ENCODE results near the gene FILIP1L.

Gene FILIP1L

DNA sequence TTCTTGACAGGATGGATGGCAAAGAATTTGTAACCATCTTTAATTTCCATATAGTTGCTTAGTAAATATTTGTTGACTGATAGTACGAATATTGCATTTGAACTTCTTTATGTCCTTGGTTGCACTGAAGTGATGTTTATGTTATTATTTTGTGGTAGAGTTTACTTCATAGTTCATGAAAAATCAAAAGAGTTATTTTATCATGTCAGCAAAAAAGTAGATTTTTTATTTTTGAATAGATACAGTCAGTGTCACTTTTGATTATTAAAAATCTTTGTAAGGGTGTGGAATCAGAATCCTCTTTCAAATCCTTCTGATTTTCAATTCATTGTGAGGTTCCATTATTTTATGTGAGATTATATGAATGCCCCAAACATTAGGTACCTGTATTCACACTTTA is 35.0 kb downstream of the FILIP1L start:
- no CpG with 5 or more reads among the region's 1 CpG for WGBS (ENCODE audit: insufficient coverage)
- CTCF ChIA-PET, result no interaction called here
- Histone ChIP-seq H3K4me3 (ENCODE audit: control insufficient read depth in 1 of 7, extremely low read depth in 1 of 7, insufficient read depth in 4 of 7, low read depth in 2 of 7, low read length in 6 of 7) (no peak overlapping the region), H3K27me3 (replicated peaks in 2 of 5; ENCODE audit: control insufficient read depth in 4 of 5, insufficient read depth in 5 of 5, low read length in 4 of 5) (no peaks in the 10 kb centered on the region), H3K4me1 (ENCODE audit: control extremely low read depth in 1 of 4, control insufficient read depth in 4 of 4, insufficient read depth in 4 of 4, low read length in 3 of 4) (peaks cover under 1 to 46% (median 3%) of the 10 kb centered on the region in 4 experiments), H3K9me3 (ENCODE audit: control extremely low read depth in 1 of 5, control insufficient read depth in 4 of 5, insufficient read depth in 2 of 5, low read depth in 1 of 5, low read length in 4 of 5) (no peaks in the 10 kb centered on the region), H3K36me3 (ENCODE audit: control insufficient read depth in 4 of 4, insufficient read depth in 4 of 4, low read length in 3 of 4) (peaks cover 0 to 3% (median 0%) of the 10 kb centered on the region in 4 experiments), H3K27ac (ENCODE audit: insufficient read depth in 1 of 2, low read depth in 1 of 2, low read length in 2 of 2, poor library complexity in 1 of 2, severe bottlenecking in 2 of 2) (no peak overlapping the region)
- POLR2A ChIA-PET, result interaction anchor here (0.9 kb wide), 1 partner anchor 15 kb away, joined by 3 read pairs; no protein-coding TSS in a partner anchor
- DNase-seq, result no peak

DNA sequence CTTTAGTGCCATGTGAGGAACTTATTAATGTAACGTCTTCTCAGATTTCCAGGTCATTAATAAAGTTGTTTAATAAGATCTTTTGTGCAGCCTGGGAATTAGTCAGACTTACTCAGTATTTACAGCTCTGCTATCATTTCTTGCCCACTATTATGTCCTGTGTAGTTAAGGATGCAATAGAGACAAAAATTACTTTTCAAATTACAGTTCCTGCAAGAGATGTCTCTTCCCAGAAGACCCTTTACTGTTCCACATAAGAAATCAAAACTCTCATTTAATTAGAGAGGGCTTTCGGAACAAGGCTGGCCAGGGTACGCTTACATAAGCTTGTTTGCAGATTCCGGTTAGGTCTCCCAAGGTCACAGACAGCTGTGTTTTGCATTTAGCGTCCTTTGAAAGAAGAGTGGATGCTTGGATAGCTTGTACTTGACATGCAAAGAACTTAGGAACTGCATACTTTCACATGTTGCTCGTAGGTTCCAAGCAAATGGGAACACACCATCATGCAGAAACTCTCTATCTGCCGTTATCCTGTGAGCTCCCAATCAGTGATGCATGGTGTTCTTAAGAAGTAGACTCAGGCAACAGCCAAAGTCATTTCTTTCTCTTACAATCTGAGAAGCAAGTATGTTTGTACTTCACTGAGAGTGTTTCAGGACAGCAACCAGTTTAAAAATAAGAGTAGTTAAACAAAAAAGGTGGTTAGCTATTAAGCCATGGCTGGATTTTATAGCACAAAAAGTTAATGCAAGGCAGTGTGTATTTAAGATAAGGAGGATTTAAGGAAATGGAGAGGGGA is 37.4 kb downstream of the FILIP1L start:
- ChIA-PET CTCF (interaction anchor here (0.8 to 1.0 kb wide), 2 partner anchors 78 to 234 kb away, joined by 3 read pairs; no protein-coding TSS in a partner anchor), POLR2A (no interaction called here)
- Histone ChIP-seq H3K36me3 (ENCODE audit: control insufficient read depth in 4 of 4, insufficient read depth in 4 of 4, low read length in 3 of 4) (peaks cover 0 to 3% (median 0%) of the 10 kb centered on the region in 4 experiments), H3K27me3 (replicated peaks in 2 of 5; ENCODE audit: control insufficient read depth in 4 of 5, insufficient read depth in 5 of 5, low read length in 4 of 5) (no peaks in the 10 kb centered on the region), H3K4me3 (ENCODE audit: control insufficient read depth in 1 of 7, extremely low read depth in 1 of 7, insufficient read depth in 4 of 7, low read depth in 2 of 7, low read length in 6 of 7) (no peak overlapping the region), H3K9me3 (ENCODE audit: control extremely low read depth in 1 of 5, control insufficient read depth in 4 of 5, insufficient read depth in 2 of 5, low read depth in 1 of 5, low read length in 4 of 5) (no peaks in the 10 kb centered on the region), H3K27ac (ENCODE audit: insufficient read depth in 1 of 2, low read depth in 1 of 2, low read length in 2 of 2, poor library complexity in 1 of 2, severe bottlenecking in 2 of 2) (no peak overlapping the region), H3K4me1 (ENCODE audit: control extremely low read depth in 1 of 4, control insufficient read depth in 4 of 4, insufficient read depth in 4 of 4, low read length in 3 of 4) (peaks cover 14 to 53% (median 24%) of the 10 kb centered on the region in 4 experiments)
- WGBS (ENCODE audit: insufficient coverage), result 93% methylated on average over 3 of the region's 7 CpGs
- DNase-seq, result no peak

- ChIA-PET CTCF (interaction anchor here (0.6 to 8.5 kb wide), 6 partner anchors 8 to 233 kb away, joined by 3 to 89 read pairs (median 4); no protein-coding TSS in a partner anchor), POLR2A (no interaction called here)
- Histone ChIP-seq H3K4me1 (ENCODE audit: control extremely low read depth in 1 of 4, control insufficient read depth in 4 of 4, insufficient read depth in 4 of 4, low read length in 3 of 4) (peaks cover 14 to 61% (median 25%) of the 10 kb centered on the region in 4 experiments), H3K36me3 (ENCODE audit: control insufficient read depth in 4 of 4, insufficient read depth in 4 of 4, low read length in 3 of 4) (no peaks in the 10 kb centered on the region), H3K27ac (ENCODE audit: insufficient read depth in 1 of 2, low read depth in 1 of 2, low read length in 2 of 2, poor library complexity in 1 of 2, severe bottlenecking in 2 of 2) (no peak overlapping the region), H3K27me3 (replicated peaks in 2 of 5; ENCODE audit: control insufficient read depth in 4 of 5, insufficient read depth in 5 of 5, low read length in 4 of 5) (no peaks in the 10 kb centered on the region), H3K4me3 (ENCODE audit: control insufficient read depth in 1 of 7, extremely low read depth in 1 of 7, insufficient read depth in 4 of 7, low read depth in 2 of 7, low read length in 6 of 7) (no peak overlapping the region), H3K9me3 (ENCODE audit: control extremely low read depth in 1 of 5, control insufficient read depth in 4 of 5, insufficient read depth in 2 of 5, low read depth in 1 of 5, low read length in 4 of 5) (peaks cover 0 to 2% (median 0%) of the 10 kb centered on the region in 5 experiments)
- DNase-seq, result no peak
- WGBS (ENCODE audit: insufficient coverage), result 75% methylated on average over 3 of the region's 4 CpGs
Observed at GRCh38 chr3:100075851-100076730, 38.2 kb downstream of the FILIP1L start.

DNA sequence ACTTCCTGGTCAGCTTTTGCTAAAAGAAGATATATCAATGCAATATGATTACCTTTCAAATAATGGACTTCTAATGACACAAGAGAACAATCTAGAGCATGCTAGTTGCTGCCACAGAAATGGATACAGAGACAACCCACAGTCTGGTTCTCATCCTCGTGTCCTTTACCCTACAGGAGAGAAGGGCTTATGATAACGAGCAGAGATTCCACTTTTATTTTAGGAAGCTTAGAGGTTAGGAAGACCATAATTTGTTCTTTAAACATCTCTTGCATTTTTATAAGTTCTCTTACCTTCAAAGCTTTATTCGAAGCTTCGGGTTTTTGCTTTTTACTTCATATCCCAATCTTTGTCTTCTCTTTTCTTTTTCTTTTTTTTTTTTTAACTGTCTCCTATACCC is 39.1 kb downstream of the FILIP1L start:
- Histone ChIP-seq H3K27ac (ENCODE audit: insufficient read depth in 1 of 2, low read depth in 1 of 2, low read length in 2 of 2, poor library complexity in 1 of 2, severe bottlenecking in 2 of 2) (no peak overlapping the region), H3K4me3 (ENCODE audit: control insufficient read depth in 1 of 7, extremely low read depth in 1 of 7, insufficient read depth in 4 of 7, low read depth in 2 of 7, low read length in 6 of 7) (no peak overlapping the region), H3K27me3 (replicated peaks in 2 of 5; ENCODE audit: control insufficient read depth in 4 of 5, insufficient read depth in 5 of 5, low read length in 4 of 5) (no peaks in the 10 kb centered on the region), H3K9me3 (ENCODE audit: control extremely low read depth in 1 of 5, control insufficient read depth in 4 of 5, insufficient read depth in 2 of 5, low read depth in 1 of 5, low read length in 4 of 5) (peaks cover 0 to 2% (median 0%) of the 10 kb centered on the region in 5 experiments), H3K4me1 (ENCODE audit: control extremely low read depth in 1 of 4, control insufficient read depth in 4 of 4, insufficient read depth in 4 of 4, low read length in 3 of 4) (peaks cover 14 to 62% (median 25%) of the 10 kb centered on the region in 4 experiments), H3K36me3 (ENCODE audit: control insufficient read depth in 4 of 4, insufficient read depth in 4 of 4, low read length in 3 of 4) (no peaks in the 10 kb centered on the region)
- CTCF ChIA-PET, result interaction anchor here (0.6 to 8.5 kb wide), 5 partner anchors 9 to 249 kb away, joined by 3 to 89 read pairs (median 4); no protein-coding TSS in a partner anchor
- POLR2A ChIA-PET, result no interaction called here
- 89% methylated on average over 2 of the region's 4 CpGs for WGBS (ENCODE audit: insufficient coverage)
- no peak for DNase-seq

DNA sequence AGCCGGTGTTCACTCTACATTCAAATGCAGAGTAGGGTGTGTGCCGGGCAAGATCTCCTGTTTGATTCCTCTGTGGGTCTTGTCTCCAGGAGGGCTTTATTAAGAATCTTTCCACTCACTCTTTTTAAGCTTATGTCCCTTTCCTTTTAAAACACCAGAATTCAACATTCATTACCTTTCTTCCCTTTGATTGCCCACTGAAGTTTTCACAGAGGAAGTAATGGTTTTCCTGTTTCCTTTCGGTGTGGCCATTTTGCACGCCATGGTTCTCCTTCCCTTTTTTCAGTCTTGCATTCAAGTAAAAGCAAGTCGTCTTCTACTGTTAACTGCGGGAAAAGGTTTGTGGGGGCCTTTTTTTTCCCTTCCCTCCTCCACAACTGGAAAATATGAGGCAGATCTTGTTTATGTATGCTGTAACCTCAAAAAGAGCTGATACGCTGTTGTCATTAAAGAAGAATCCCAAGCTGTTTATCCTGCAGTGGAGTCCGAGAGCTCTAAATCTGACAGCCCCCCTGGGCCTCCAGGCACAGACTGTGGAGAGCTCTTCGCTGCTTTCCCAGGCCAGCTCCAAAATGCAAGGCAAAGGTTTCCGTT is 40.5 kb downstream of the FILIP1L start:
- ChIA-PET POLR2A (no interaction called here), CTCF (interaction anchor here (1.0 to 8.5 kb wide), 4 partner anchors 11 to 242 kb away, joined by 3 to 89 read pairs (median 8); no protein-coding TSS in a partner anchor)
- WGBS (ENCODE audit: insufficient coverage), result 5% methylated on average over 6 of the region's 10 CpGs
- Histone ChIP-seq H3K36me3 (ENCODE audit: control insufficient read depth in 4 of 4, insufficient read depth in 4 of 4, low read length in 3 of 4) (no peaks in the 10 kb centered on the region), H3K27me3 (replicated peaks in 2 of 5; ENCODE audit: control insufficient read depth in 4 of 5, insufficient read depth in 5 of 5, low read length in 4 of 5) (no peaks in the 10 kb centered on the region), H3K9me3 (ENCODE audit: control extremely low read depth in 1 of 5, control insufficient read depth in 4 of 5, insufficient read depth in 2 of 5, low read depth in 1 of 5, low read length in 4 of 5) (peaks cover 0 to 12% (median 0%) of the 10 kb centered on the region in 5 experiments), H3K27ac (ENCODE audit: insufficient read depth in 1 of 2, low read depth in 1 of 2, low read length in 2 of 2, poor library complexity in 1 of 2, severe bottlenecking in 2 of 2) (peak overlapping the region in 1 of 2 experiments; percentile 62), H3K4me3 (ENCODE audit: control insufficient read depth in 1 of 7, extremely low read depth in 1 of 7, insufficient read depth in 4 of 7, low read depth in 2 of 7, low read length in 6 of 7) (peak overlapping the region in 6 of 7 experiments; percentile 13 to 65 (median 48)), H3K4me1 (ENCODE audit: control extremely low read depth in 1 of 4, control insufficient read depth in 4 of 4, insufficient read depth in 4 of 4, low read length in 3 of 4) (peaks cover 24 to 66% (median 34%) of the 10 kb centered on the region in 4 experiments)
- DNase-seq, result peak; percentile 64 to 87 (median 67)

DNA sequence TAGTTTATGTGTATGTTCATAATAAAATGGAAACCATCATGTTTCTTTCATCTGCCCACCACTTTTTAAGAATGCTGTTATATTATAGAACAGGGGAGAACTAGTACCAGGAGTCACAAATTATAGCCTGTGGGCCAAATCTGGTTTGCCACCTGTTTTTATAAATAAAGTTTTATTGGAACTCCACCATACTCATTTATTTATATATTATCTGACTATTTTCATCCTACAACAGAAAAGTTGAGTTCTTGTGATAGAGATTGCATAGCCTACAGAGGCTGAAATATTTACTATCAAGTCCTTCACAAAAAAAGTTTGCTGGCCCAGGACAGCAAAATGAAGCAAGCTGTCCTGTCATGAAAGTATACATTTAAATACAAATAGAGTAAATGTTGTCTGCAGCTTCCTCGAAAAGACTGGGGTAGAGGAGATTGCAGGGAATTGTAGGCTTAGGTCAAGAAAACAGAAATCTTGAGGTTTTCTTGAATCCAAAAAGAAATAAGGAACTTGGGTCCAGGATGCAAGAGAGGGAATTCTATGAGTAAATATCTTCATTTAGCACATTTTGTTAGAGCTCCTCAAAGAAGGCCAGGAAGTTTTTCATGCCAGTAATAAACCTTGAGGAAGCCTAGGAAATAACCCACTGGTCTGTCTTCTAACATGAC is 41.1 kb downstream of the FILIP1L start:
- peaks cover 0 to 12% (median 0%) of the 10 kb centered on the region in 5 experiments for H3K9me3 ChIP-seq (ENCODE audit: control extremely low read depth in 1 of 5, control insufficient read depth in 4 of 5, insufficient read depth in 2 of 5, low read depth in 1 of 5, low read length in 4 of 5)
- ChIA-PET CTCF (interaction anchor here (1.0 to 8.5 kb wide), 5 partner anchors 11 to 241 kb away, joined by 3 to 89 read pairs (median 3); no protein-coding TSS in a partner anchor), POLR2A (no interaction called here)
- peaks cover 24 to 66% (median 34%) of the 10 kb centered on the region in 4 experiments for H3K4me1 ChIP-seq (ENCODE audit: control extremely low read depth in 1 of 4, control insufficient read depth in 4 of 4, insufficient read depth in 4 of 4, low read length in 3 of 4)
- peak overlapping the region in 5 of 7 experiments; percentile 13 to 65 (median 55) for H3K4me3 ChIP-seq (ENCODE audit: control insufficient read depth in 1 of 7, extremely low read depth in 1 of 7, insufficient read depth in 4 of 7, low read depth in 2 of 7, low read length in 6 of 7)
- WGBS (ENCODE audit: insufficient coverage), result 50% methylated on average over 1 of the region's 1 CpG
- H3K27ac ChIP-seq (ENCODE audit: insufficient read depth in 1 of 2, low read depth in 1 of 2, low read length in 2 of 2, poor library complexity in 1 of 2, severe bottlenecking in 2 of 2), result peak overlapping the region in 1 of 2 experiments; percentile 62
- no peaks in the 10 kb centered on the region for H3K36me3 ChIP-seq (ENCODE audit: control insufficient read depth in 4 of 4, insufficient read depth in 4 of 4, low read length in 3 of 4)
- DNase-seq, result no peak
- H3K27me3 ChIP-seq (replicated peaks in 2 of 5; ENCODE audit: control insufficient read depth in 4 of 5, insufficient read depth in 5 of 5, low read length in 4 of 5), result no peaks in the 10 kb centered on the region

Measured in common myeloid progenitor, CD34-positive (primary cell).